H1 (cell line): Measurements from ENCODE around the gene COG4. TPM values are rescaled to one million over a fixed set of nuclear protein-coding genes. Genes with fewer than 3 reads are reported as not detected.

Source experiments
- ASH2L ChIP-seq: fragments of 200-600, 300-600 bp; sonication (generic); IDR thresholded peaks from one replicate; pipeline ENCODE4 v1.7.1; 2017; ENCODE audit warnings: low read length
- CBX8 ChIP-seq: fragments of 300-800, 300-1000 bp; sonication (generic); IDR thresholded peaks from 2 replicates; pipeline ENCODE4 v1.7.1; 2016; ENCODE audit warnings: low read depth, low read length, borderline replicate concordance
- KDM1A ChIP-seq: fragments of 200-600, 300-600 bp; sonication (generic); IDR thresholded peaks from 2 replicates; pipeline ENCODE4 v1.7.1; 2016; ENCODE audit warnings: mild to moderate bottlenecking, low read length, borderline replicate concordance
- KDM4A ChIP-seq: IDR thresholded peaks from one replicate; pipeline ENCODE4 v1.7.1; 2012; ENCODE audit warnings: low read depth, mild to moderate bottlenecking, moderate library complexity, low read length, inconsistent platforms; ENCODE audit not compliant: severe bottlenecking
- POLR2AphosphoS5 ChIP-seq: IDR thresholded peaks from 2 replicates; pipeline ENCODE4 v1.6.1; 2011; ENCODE audit warnings: low read depth, low read length
- POU5F1 ChIP-seq: IDR thresholded peaks from 2 replicates; pipeline ENCODE4 v1.6.1; 2011; ENCODE audit warnings: low read depth, mild to moderate bottlenecking, low read length, moderate library complexity
- SUZ12 ChIP-seq: fragments of 200-600 bp; sonication (generic); IDR thresholded peaks from 2 replicates; pipeline ENCODE4 v1.6.1; 2012; ENCODE audit warnings: mild to moderate bottlenecking, inconsistent platforms, low read length, moderate library complexity, mixed read lengths
- TAF1 ChIP-seq: IDR thresholded peaks from 2 replicates; pipeline ENCODE4 v1.6.1; 2011; ENCODE audit warnings: mild to moderate bottlenecking, low read depth, low read length
- TEAD4 ChIP-seq: IDR thresholded peaks from 2 replicates; pipeline ENCODE4 v1.6.1; 2012; ENCODE audit warnings: low read depth, low read length, inconsistent platforms, mixed read lengths
- polyA plus RNA-seq, 7 experiments: library from polyadenylated mRNA; depleted of rRNA in 3 of 7; stranded (reverse) in 5 of 7; unstranded in 2 of 7; fragments of >200 nt in 5 of 7; fragments of 200-250 nt in 2 of 7; gene quantifications; 1 replicate in 5 of 7; 2 replicates in 1 of 7; 4 replicates in 1 of 7; pipeline versions ENCODE4 v1.2.1 to v1.2.3, GENCODE V29; 2011 to 2013; ENCODE audit warnings: missing spikeins in 2 of 7, mixed read lengths in 2 of 7
- total RNA-seq: library from RNA; stranded (reverse); fragmentation: NEBNext Ultra II Directional; extraction: Animal tissue kit (Norgen Biotek cat#: 25700); gene quantifications from 2 replicates; pipeline ENCODE4 v1.2.1, GENCODE V29; 2021
- TF ChIP-seq, protein P1 (sequence below): fragments of 300-600 bp; sonication (generic); IDR thresholded peaks from 2 replicates; pipeline ENCODE4 v1.7.1; 2012; ENCODE audit warnings: low read length, moderate library complexity, mild to moderate bottlenecking, inconsistent platforms; ENCODE audit not compliant: insufficient replicate concordance
- TF ChIP-seq, protein P2 (sequence below): IDR thresholded peaks from 2 replicates; pipeline ENCODE4 v1.6.1; 2012; ENCODE audit warnings: inconsistent platforms

COG4 gene
- total and polyA plus RNA-seq, 2 of the 8 experiments (the other 6 are each of a cell fraction or from before 2014, with no cell fraction given): 46.1 to 50.2 TPM

- TF ChIP-seq, protein P1, sequence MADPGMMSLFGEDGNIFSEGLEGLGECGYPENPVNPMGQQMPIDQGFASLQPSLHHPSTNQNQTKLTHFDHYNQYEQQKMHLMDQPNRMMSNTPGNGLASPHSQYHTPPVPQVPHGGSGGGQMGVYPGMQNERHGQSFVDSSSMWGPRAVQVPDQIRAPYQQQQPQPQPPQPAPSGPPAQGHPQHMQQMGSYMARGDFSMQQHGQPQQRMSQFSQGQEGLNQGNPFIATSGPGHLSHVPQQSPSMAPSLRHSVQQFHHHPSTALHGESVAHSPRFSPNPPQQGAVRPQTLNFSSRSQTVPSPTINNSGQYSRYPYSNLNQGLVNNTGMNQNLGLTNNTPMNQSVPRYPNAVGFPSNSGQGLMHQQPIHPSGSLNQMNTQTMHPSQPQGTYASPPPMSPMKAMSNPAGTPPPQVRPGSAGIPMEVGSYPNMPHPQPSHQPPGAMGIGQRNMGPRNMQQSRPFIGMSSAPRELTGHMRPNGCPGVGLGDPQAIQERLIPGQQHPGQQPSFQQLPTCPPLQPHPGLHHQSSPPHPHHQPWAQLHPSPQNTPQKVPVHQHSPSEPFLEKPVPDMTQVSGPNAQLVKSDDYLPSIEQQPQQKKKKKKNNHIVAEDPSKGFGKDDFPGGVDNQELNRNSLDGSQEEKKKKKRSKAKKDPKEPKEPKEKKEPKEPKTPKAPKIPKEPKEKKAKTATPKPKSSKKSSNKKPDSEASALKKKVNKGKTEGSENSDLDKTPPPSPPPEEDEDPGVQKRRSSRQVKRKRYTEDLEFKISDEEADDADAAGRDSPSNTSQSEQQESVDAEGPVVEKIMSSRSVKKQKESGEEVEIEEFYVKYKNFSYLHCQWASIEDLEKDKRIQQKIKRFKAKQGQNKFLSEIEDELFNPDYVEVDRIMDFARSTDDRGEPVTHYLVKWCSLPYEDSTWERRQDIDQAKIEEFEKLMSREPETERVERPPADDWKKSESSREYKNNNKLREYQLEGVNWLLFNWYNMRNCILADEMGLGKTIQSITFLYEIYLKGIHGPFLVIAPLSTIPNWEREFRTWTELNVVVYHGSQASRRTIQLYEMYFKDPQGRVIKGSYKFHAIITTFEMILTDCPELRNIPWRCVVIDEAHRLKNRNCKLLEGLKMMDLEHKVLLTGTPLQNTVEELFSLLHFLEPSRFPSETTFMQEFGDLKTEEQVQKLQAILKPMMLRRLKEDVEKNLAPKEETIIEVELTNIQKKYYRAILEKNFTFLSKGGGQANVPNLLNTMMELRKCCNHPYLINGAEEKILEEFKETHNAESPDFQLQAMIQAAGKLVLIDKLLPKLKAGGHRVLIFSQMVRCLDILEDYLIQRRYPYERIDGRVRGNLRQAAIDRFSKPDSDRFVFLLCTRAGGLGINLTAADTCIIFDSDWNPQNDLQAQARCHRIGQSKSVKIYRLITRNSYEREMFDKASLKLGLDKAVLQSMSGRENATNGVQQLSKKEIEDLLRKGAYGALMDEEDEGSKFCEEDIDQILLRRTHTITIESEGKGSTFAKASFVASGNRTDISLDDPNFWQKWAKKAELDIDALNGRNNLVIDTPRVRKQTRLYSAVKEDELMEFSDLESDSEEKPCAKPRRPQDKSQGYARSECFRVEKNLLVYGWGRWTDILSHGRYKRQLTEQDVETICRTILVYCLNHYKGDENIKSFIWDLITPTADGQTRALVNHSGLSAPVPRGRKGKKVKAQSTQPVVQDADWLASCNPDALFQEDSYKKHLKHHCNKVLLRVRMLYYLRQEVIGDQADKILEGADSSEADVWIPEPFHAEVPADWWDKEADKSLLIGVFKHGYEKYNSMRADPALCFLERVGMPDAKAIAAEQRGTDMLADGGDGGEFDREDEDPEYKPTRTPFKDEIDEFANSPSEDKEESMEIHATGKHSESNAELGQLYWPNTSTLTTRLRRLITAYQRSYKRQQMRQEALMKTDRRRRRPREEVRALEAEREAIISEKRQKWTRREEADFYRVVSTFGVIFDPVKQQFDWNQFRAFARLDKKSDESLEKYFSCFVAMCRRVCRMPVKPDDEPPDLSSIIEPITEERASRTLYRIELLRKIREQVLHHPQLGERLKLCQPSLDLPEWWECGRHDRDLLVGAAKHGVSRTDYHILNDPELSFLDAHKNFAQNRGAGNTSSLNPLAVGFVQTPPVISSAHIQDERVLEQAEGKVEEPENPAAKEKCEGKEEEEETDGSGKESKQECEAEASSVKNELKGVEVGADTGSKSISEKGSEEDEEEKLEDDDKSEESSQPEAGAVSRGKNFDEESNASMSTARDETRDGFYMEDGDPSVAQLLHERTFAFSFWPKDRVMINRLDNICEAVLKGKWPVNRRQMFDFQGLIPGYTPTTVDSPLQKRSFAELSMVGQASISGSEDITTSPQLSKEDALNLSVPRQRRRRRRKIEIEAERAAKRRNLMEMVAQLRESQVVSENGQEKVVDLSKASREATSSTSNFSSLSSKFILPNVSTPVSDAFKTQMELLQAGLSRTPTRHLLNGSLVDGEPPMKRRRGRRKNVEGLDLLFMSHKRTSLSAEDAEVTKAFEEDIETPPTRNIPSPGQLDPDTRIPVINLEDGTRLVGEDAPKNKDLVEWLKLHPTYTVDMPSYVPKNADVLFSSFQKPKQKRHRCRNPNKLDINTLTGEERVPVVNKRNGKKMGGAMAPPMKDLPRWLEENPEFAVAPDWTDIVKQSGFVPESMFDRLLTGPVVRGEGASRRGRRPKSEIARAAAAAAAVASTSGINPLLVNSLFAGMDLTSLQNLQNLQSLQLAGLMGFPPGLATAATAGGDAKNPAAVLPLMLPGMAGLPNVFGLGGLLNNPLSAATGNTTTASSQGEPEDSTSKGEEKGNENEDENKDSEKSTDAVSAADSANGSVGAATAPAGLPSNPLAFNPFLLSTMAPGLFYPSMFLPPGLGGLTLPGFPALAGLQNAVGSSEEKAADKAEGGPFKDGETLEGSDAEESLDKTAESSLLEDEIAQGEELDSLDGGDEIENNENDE: no peak
- TF ChIP-seq ASH2L (no peak), TAF1 (peak; percentile 99), CBX8 (no peak), POU5F1 (no peak), TEAD4 (no peak), KDM4A (no peak), POLR2AphosphoS5 (peak; percentile 65), SUZ12 (no peak), KDM1A (no peak)
- TF ChIP-seq, protein P2, sequence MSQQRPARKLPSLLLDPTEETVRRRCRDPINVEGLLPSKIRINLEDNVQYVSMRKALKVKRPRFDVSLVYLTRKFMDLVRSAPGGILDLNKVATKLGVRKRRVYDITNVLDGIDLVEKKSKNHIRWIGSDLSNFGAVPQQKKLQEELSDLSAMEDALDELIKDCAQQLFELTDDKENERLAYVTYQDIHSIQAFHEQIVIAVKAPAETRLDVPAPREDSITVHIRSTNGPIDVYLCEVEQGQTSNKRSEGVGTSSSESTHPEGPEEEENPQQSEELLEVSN: peak; percentile 19; the same call in 1 of the 2 replicates
Observed at GRCh38 chr16:70523743-70524398, 517 bp upstream of the COG4 start, which contains the start of gene SF3B3 (continued).
